HG03460 (cell line): ENCODE measurements around the gene PRR19.

ENCODE experiments used
- ATAC-seq: cut with Tn5 transposase; IDR thresholded peaks from one replicate; pipeline ENCODE4 v1.9.1; 2021; ENCODE audit not compliant: unreplicated experiment

PRR19 gene

GRCh38 chr19:42270346-42271044 lies 31.4 kb upstream of the PRR19 start:
- no peak for ATAC-seq

- ATAC-seq = no peak
These were observed 30.9 kb upstream of the PRR19 start for GRCh38 chr19:42271045-42271419.

- ATAC-seq = no peak
These were observed 29.9 kb upstream of the PRR19 start for GRCh38 chr19:42271861-42272534.

GRCh38 chr19:42272535-42272897 lies 29.4 kb upstream of the PRR19 start:
- ATAC-seq = no peak

- ATAC-seq = no peak
These were observed 28.9 kb upstream of the PRR19 start for GRCh38 chr19:42272989-42273406.

- no peak for ATAC-seq
These were observed 28.4 kb upstream of the PRR19 start for GRCh38 chr19:42273407-42274064.

GRCh38 chr19:42274065-42274682 lies 27.8 kb upstream of the PRR19 start:
- ATAC-seq = no peak

GRCh38 chr19:42275103-42275502 lies 26.8 kb upstream of the PRR19 start:
- ATAC-seq = no peak

GRCh38 chr19:42275517-42275916 lies 26.4 kb upstream of the PRR19 start:
- ATAC-seq = no peak

DNA sequence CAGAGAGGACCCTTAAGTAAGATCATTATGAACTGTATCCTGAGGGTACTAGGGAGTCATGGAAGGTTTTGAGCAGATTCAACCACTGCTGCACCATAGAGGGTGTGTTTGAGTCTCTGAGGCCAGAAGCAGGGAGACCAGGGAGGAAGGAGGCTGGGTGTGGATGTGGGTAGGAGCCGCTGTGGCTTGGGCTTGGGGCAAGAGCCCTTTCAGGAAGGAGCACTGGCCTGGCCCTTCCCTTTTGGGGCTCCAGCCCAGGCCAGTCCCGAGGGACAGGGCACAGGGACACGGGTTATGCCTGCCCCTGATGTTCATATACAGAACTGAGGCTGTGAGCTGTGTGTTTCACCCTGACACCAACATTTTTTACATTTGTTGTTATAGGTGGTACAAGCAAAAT lies 25.6 kb upstream of the PRR19 start:
- no peak for ATAC-seq

DNA sequence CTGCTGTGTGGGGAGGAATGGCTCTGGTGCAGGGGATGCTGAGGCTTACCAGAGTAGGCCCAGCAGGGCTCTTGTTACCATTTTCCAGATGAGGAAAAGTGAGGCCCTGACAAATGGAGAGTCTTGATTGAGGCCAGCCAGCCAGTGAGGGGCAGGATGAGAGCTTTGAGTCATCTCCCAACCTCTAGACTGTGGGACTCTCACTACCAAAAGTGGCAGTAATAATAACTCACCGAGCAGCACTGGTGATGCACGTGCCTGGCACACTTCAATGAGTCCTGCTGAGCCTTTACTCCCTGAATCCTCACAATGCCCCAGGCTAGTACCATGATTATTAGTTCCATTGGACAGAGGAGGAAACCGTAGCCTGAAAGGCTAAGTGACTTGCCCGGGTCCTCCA lies 25.1 kb upstream of the PRR19 start:
- no peak for ATAC-seq

GRCh38 chr19:42277821-42278451 lies 24.0 kb upstream of the PRR19 start:
- ATAC-seq = no peak

- no peak for ATAC-seq
These were observed 23.3 kb upstream of the PRR19 start for GRCh38 chr19:42278452-42279154.

GRCh38 chr19:42279155-42279901 lies 22.6 kb upstream of the PRR19 start:
- no peak for ATAC-seq

DNA sequence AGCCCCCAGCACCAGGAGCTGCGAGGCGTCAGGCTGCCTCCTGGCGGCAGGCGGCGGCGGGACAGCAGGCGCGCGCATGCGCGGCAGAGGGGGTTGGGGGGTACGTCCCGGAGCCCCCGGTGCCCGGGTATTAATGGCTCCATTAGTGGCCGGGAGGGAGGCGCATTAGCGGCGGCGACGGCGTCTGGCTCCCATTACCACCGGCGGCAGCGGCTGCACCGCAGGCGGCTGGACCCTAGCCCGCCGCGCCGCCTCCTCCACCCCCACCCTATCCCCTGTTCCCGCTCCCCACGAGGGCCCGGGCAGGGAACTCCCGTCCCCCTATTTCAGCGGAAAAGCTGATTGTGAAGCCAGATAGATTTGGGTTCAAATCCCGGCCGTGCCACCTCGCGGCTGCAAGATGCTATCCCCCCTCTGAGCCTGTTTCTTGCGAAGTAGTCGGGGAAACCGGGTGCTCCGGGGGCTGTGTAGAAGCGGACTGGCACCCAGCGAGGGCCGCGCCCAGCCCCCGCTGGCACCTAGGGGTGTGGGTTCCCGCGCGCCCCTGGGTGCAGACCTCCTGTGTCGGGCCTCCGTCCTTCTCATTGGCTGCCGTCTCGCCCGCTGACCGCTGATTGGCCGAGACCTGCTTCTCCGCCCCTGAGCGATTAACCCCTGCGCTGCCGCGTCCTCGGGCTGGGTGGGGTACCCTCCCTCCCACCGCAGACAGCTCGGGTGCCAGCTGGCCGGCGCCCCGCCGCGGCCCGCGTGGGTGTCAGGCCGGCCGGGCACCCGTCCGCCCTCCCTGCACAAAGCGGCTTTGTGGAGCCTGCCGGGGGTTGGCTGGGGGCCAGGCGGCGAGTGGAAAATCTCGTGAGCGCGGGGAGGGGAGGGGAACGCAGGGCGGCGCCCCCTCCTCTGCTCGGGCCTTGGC lies 21.8 kb upstream of the PRR19 start:
- no peak for ATAC-seq

- ATAC-seq = no peak
These were observed 21.2 kb upstream of the PRR19 start for GRCh38 chr19:42280815-42281145.

DNA sequence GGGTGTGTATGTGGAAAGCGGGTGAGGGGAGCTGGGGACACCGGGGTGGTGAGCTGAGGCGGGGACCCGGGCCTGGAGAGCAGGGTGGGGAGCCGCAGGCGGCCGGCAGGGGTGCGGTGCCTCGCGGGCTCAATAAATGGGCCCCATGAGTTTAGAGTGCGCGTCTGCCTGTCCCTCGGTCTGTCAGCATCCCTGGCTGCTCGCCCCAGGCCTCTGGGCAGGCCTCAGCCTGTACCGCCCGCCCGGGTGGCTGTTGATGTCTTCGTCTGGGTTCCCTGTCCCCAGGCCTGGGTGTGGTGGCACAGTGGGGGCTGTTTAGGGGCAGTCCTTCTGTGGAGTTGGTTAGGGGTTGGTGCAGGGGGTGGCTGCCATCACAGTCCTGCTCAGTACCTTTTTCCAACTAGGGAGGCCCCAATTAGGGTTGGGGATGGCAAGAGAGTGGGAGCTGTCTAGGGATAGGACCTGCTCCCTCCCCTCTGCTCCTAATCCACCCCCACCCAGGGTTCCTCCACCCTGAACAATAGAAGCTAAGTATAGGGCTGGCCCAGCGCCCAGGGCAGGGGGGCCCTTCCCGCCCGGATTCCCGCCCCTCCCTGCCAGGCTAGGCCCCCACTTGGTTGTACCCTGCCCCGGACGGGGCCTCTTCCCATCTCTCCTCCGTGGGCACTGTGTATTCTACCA lies 20.6 kb upstream of the PRR19 start:
- no peak for ATAC-seq
